Caco-2 (cell line): ENCODE measurements around the gene FOXO1. TPM values are rescaled to one million over a fixed set of nuclear protein-coding genes. Genes with fewer than 3 reads are reported as not detected.

Source experiments
- BruUV-seq: library from RNA; stranded (reverse); fragments of 400-500 nt; replicated peaks from 2 replicates; lab custom pipeline; 2021; lab: Mats Ljungman, UMichigan
- CTCF ChIA-PET: fragments of 300-600 bp; sonication (Branson Sonifier 250); formaldehyde crosslinking; loops from one replicate; lab custom pipeline; 2022; ENCODE audit warnings: antibody characterized with exemption; lab: Charles Lee
- POLR2A ChIA-PET: fragments of 300-600 bp; sonication (Branson Sonifier 250); formaldehyde crosslinking; loops from one replicate; lab custom pipeline; 2022; ENCODE audit warnings: antibody characterized with exemption; lab: Charles Lee
- DNase-seq, 2 experiments: peaks; one replicate each; pipeline versions ENCODE4 v3.0.0 to v3.0.0-alpha.2; 2020 to 2022
- H3K27me3 ChIP-seq: replicated peaks from 2 replicates; pipeline ENCODE4 v1.6.0; 2011; ENCODE audit warnings: low read length; ENCODE audit not compliant: control insufficient read depth, insufficient read depth
- H3K36me3 ChIP-seq: 2 replicates; pipeline ENCODE4 v1.5.1; 2011; ENCODE audit warnings: low read length; ENCODE audit not compliant: control insufficient read depth, insufficient read depth
- H3K4me1 ChIP-seq: fragments of 250-450 bp; sonication (Bioruptor Pico); 2 replicates; pipeline ENCODE4 v1.5.1; 2020; ENCODE audit warnings: mild to moderate bottlenecking
- H3K4me3 ChIP-seq: 2 replicates; pipeline ENCODE4 v1.5.1; 2011; ENCODE audit warnings: low read depth, mild to moderate bottlenecking, control low read depth, low read length
- H3K9me3 ChIP-seq: fragments of 250-450 bp; sonication (Bioruptor Pico); 2 replicates; pipeline ENCODE4 v1.5.1; 2020; ENCODE audit warnings: mild to moderate bottlenecking, moderate library complexity
- H3K27ac Mint-ChIP-seq: one replicate; pipeline ENCODE4 v1.8.0; 2022; ENCODE audit warnings: mixed read lengths; ENCODE audit not compliant: unreplicated experiment
- H3K27me3 Mint-ChIP-seq: one replicate; pipeline ENCODE4 v1.8.0; 2022; ENCODE audit warnings: mixed read lengths; ENCODE audit not compliant: insufficient read depth, unreplicated experiment
- H3K36me3 Mint-ChIP-seq: one replicate; pipeline ENCODE4 v1.8.0; 2022; ENCODE audit warnings: mild to moderate bottlenecking, mixed read lengths; ENCODE audit not compliant: insufficient read depth, unreplicated experiment
- H3K4me1 Mint-ChIP-seq: one replicate; pipeline ENCODE4 v1.8.0; 2022; ENCODE audit warnings: low read depth, mixed read lengths; ENCODE audit not compliant: unreplicated experiment
- H3K4me3 Mint-ChIP-seq: one replicate; pipeline ENCODE4 v1.8.0; 2022; ENCODE audit warnings: mild to moderate bottlenecking, moderate library complexity, mixed read lengths; ENCODE audit not compliant: unreplicated experiment
- H3K9me3 Mint-ChIP-seq: one replicate; pipeline ENCODE4 v1.8.0; 2022; ENCODE audit warnings: mixed read lengths; ENCODE audit not compliant: unreplicated experiment
- CTCF ChIP-seq, 2 experiments: fragments of 200-600 bp in 1 of 2; IDR thresholded peaks; 1 replicate in 1 of 2; 2 replicates in 1 of 2; pipeline versions ENCODE4 v1.5.1 to v1.8.0; 2011 to 2022; ENCODE audit warnings: antibody characterized with exemption in 1 of 2, control low read depth in 1 of 2, inconsistent platforms in 1 of 2, low read depth in 1 of 2, low read length in 1 of 2, mild to moderate bottlenecking in 1 of 2, moderate library complexity in 1 of 2; ENCODE audit not compliant: insufficient read depth in 1 of 2, severe bottlenecking in 1 of 2, unreplicated experiment in 1 of 2
- intact Hi-C: fragments of 100-400 bp; cut with micrococcal nuclease; formaldehyde crosslinking; loops from one replicate; pipeline ENCODE4 v1.10.0; 2022; ENCODE audit not compliant: unreplicated experiment
- total RNA-seq: library from RNA; stranded (reverse); gene quantifications from 2 replicates; pipeline ENCODE4 v1.2.3, GENCODE V29; 2022

Gene FOXO1
- total RNA-seq, 1 experiment from 2014 or later, result 10.4 TPM

GRCh38 chr13:40608308-40608707 lies 58.1 kb downstream of the FOXO1 start:
- CTCF ChIA-PET, result no interaction called here
- Histone ChIP-seq H3K4me3 (no peak overlapping the region), H3K27me3 (no peaks in the 10 kb centered on the region), H3K9me3 (no peaks in the 10 kb centered on the region), H3K4me1 (no peaks in the 10 kb centered on the region), H3K36me3 (no peaks in the 10 kb centered on the region)
- no peak overlapping the region for H3K27ac Mint-ChIP-seq
- TF ChIP-seq CTCF (IDR thresholded peaks at IDR 0.05; ENCODE audit: insufficient read depth in 1 of 2, low read depth in 1 of 2, low read length in 1 of 2, severe bottlenecking in 1 of 2, unreplicated experiment in 1 of 2), result no peak
- H3K4me1 Mint-ChIP-seq, result no peaks in the 10 kb centered on the region
- POLR2A ChIA-PET, result no interaction called here
- H3K36me3 Mint-ChIP-seq, result no peaks in the 10 kb centered on the region
- H3K4me3 Mint-ChIP-seq, result no peak overlapping the region
- no peaks in the 10 kb centered on the region for H3K27me3 Mint-ChIP-seq
- H3K9me3 Mint-ChIP-seq, result no peaks in the 10 kb centered on the region
- BruUV-seq, result no TSS peak
- intact Hi-C loops, result no loop called here
- no peak for DNase-seq

GRCh38 chr13:40605573-40605972 lies 60.9 kb downstream of the FOXO1 start:
- Mint-ChIP-seq H3K27ac (no peak overlapping the region), H3K4me1 (no peaks in the 10 kb centered on the region), H3K36me3 (no peaks in the 10 kb centered on the region), H3K4me3 (no peak overlapping the region), H3K27me3 (no peaks in the 10 kb centered on the region), H3K9me3 (no peaks in the 10 kb centered on the region)
- POLR2A ChIA-PET, result no interaction called here
- H3K27me3 ChIP-seq, result no peaks in the 10 kb centered on the region
- no peaks in the 10 kb centered on the region for H3K4me1 ChIP-seq
- no peaks in the 10 kb centered on the region for H3K9me3 ChIP-seq
- BruUV-seq, result no TSS peak
- no peaks in the 10 kb centered on the region for H3K36me3 ChIP-seq
- TF ChIP-seq CTCF (IDR thresholded peaks at IDR 0.05; ENCODE audit: insufficient read depth in 1 of 2, low read depth in 1 of 2, low read length in 1 of 2, severe bottlenecking in 1 of 2, unreplicated experiment in 1 of 2), result no peak
- DNase-seq, result no peak
- intact Hi-C loops, result no loop called here
- H3K4me3 ChIP-seq, result no peak overlapping the region
- CTCF ChIA-PET, result no interaction called here

GRCh38 chr13:40604135-40604534 lies 62.3 kb downstream of the FOXO1 start:
- Mint-ChIP-seq H3K27me3 (no peaks in the 10 kb centered on the region), H3K27ac (no peak overlapping the region), H3K4me1 (peaks cover 8% of the 10 kb centered on the region), H3K36me3 (no peaks in the 10 kb centered on the region), H3K4me3 (no peak overlapping the region), H3K9me3 (no peaks in the 10 kb centered on the region)
- TF ChIP-seq CTCF (IDR thresholded peaks at IDR 0.05; ENCODE audit: insufficient read depth in 1 of 2, low read depth in 1 of 2, low read length in 1 of 2, severe bottlenecking in 1 of 2, unreplicated experiment in 1 of 2), result no peak
- intact Hi-C loops, result no loop called here
- Histone ChIP-seq H3K4me3 (no peak overlapping the region), H3K36me3 (no peaks in the 10 kb centered on the region), H3K27me3 (no peaks in the 10 kb centered on the region), H3K9me3 (no peaks in the 10 kb centered on the region), H3K4me1 (0 out of 2 replicates have a peak, but pooled peaks cover 3% of the 10 kb centered on the region)
- BruUV-seq, result no TSS peak
- POLR2A ChIA-PET, result no interaction called here
- DNase-seq, result no peak
- CTCF ChIA-PET, result no interaction called here
